Thyroid gland (tissue), 4 donors: ENCODE results near the gene ATRN.

Experiments used
- CTCF ChIP-seq, 6 experiments: fragments of 200-600 bp in 3 of 6; fragments of 450-650 bp in 3 of 6; sonication (generic) in 3 of 6; IDR thresholded peaks; one replicate each; pipeline ENCODE4 v1.5.1; 2016 to 2019; ENCODE audit warnings: antibody characterized with exemption in 6 of 6, mild to moderate bottlenecking in 2 of 6, inconsistent platforms in 1 of 6, moderate library complexity in 1 of 6
- POLR2A ChIP-seq, 2 donors: fragments of 450-650 bp; IDR thresholded peaks; one replicate each; pipeline ENCODE4 v1.6.1; 2017; ENCODE audit warnings: antibody characterized with exemption in 2 of 2, mild to moderate bottlenecking in 2 of 2, moderate library complexity in 1 of 2

GRCh38 chr20:3633913-3634478 is 163.2 kb downstream of the ATRN start:
- TF ChIP-seq CTCF (IDR thresholded peaks at IDR 0.05), result no peak
- no peak for TF ChIP-seq POLR2A (IDR thresholded peaks at IDR 0.05)
